Measurements from ENCODE around the gene METTL2B.

METTL2B gene

GRCh38 chr7:128448751-128449302, 27.7 kb upstream of the METTL2B start:
- TF ChIP-seq CTCF (IDR thresholded peaks at IDR 0.05), result no peak
- DNase-seq (ENCODE audit: low spot score), result no peak
- H3K27ac ChIP-seq, result no peak overlapping the region
- no peak overlapping the region for H3K4me3 ChIP-seq

GRCh38 chr7:128450409-128450808, 26.1 kb upstream of the METTL2B start:
- no peak for DNase-seq (ENCODE audit: low spot score)
- TF ChIP-seq CTCF (IDR thresholded peaks at IDR 0.05), result no peak
- Histone ChIP-seq H3K27ac (no peak overlapping the region), H3K4me3 (no peak overlapping the region)

- no peak overlapping the region for H3K27ac ChIP-seq
These were observed 25.6 kb upstream of the METTL2B start for GRCh38 chr7:128450913-128451312.

GRCh38 chr7:128452552-128452951, 24.0 kb upstream of the METTL2B start:
- no peak for TF ChIP-seq CTCF (IDR thresholded peaks at IDR 0.05)
- Histone ChIP-seq H3K4me3 (no peak overlapping the region), H3K27ac (no peak overlapping the region)
- DNase-seq (ENCODE audit: low spot score), result no peak

More at GRCh38 chr7:128450913-128451312, 25.6 kb upstream of the METTL2B start:
- DNase-seq (ENCODE audit: low spot score), result no peak
- no peak overlapping the region for H3K4me3 ChIP-seq
- no peak for TF ChIP-seq CTCF (IDR thresholded peaks at IDR 0.05)

- peak; percentile 95 for DNase-seq (ENCODE audit: low spot score)
- H3K4me3 ChIP-seq, result peak overlapping the region; percentile 93
- TF ChIP-seq CTCF (IDR thresholded peaks at IDR 0.05), result no peak
- H3K27ac ChIP-seq, result peak overlapping the region; percentile 78 to 94
These were observed 22.4 kb upstream of the METTL2B start for GRCh38 chr7:128453836-128454804.

- DNase-seq (ENCODE audit: low spot score), result no peak
- peak overlapping the region; percentile 93 for H3K4me3 ChIP-seq
- H3K27ac ChIP-seq, result peak overlapping the region; percentile 78 to 94
- TF ChIP-seq CTCF (IDR thresholded peaks at IDR 0.05), result no peak
These were observed 21.6 kb upstream of the METTL2B start for GRCh38 chr7:128454808-128455542.

All from coronary artery (tissue), 2 donors.